Measurements from ENCODE around the gene SRA1.

SRA1 gene

GRCh38 chr5:140570058-140570457 lies 12.8 kb upstream of the SRA1 start:
- DNase-seq = no peak

DNA sequence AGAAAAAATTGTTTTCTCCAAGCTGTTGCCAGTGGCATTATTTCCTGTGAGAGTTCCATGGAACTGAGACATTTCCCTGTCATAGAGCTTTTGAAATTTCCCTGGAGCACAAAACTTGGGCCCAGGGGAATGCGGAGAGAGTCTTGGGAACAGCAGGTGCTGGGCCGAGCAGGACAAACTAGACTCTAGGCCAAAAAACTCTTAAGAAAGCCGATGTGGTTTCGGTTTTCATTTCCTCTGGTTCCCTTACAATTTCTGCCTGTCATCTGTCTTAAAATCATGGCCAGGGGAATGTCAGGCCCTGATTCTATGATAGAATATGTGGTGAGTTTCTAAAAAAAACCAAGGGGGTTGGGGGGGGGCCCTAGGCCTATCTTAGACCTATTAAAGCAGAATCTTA lies 11.9 kb upstream of the SRA1 start:
- no peak for DNase-seq

- DNase-seq = no peak
These were observed 11.3 kb upstream of the SRA1 start for GRCh38 chr5:140568443-140569063.

- no peak for DNase-seq
These were observed 10.6 kb upstream of the SRA1 start for GRCh38 chr5:140567871-140568270.

- no peak for DNase-seq
These were observed 10.0 kb upstream of the SRA1 start for GRCh38 chr5:140567136-140567818.

- no peak for DNase-seq
These were observed 9.4 kb upstream of the SRA1 start for GRCh38 chr5:140566665-140567064.

DNA sequence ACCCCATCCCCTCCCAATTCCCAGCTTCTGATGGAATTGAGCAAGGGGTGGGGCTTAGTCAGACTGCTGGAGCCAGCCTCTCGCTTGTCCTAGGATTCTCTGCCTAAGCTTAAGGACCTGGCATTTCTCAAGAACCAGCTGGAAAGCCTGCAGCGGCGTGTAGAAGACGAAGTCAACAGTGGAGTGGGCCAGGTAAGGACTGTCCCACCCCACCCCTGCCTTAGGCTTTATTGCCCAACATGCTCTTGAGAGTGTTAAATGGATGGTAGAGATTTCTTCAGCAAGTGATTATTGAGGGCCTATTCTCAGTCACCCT lies 8.5 kb upstream of the SRA1 start:
- DNase-seq = no peak

DNA sequence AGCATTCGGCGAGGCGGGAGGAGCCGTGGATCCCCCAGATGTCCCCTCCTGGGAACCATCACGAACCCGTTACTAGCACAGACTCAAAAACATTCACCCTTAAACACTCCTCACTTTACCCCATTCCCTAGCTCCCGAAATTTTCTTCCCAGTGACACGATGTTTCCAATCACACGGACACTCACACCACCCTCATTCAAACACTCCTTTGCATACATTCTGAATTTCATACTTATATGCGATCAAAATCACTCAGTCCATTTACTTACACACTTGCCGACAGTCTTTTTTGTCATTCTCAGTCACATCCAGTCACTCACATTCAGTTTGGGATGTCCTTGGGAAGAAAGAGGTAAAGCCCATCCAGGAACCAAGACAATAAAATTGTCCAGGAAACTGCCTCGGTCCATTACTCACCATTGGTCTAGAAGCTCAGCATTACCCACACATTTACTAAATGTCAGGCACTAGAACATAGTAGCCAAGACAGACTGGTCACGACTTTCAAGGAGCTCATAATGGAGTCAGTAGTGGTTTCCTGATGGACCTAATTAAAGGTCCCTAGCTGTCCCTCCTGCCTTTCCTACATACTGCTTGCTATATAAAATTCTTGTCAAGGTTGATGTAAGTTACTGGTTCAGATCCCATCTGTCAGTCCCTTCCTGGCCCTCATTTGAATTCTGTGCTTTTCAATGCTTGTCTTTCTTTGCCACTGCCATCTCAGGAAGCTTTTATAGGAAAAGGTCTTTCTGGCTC lies 7.9 kb upstream of the SRA1 start:
- no peak for DNase-seq

DNA sequence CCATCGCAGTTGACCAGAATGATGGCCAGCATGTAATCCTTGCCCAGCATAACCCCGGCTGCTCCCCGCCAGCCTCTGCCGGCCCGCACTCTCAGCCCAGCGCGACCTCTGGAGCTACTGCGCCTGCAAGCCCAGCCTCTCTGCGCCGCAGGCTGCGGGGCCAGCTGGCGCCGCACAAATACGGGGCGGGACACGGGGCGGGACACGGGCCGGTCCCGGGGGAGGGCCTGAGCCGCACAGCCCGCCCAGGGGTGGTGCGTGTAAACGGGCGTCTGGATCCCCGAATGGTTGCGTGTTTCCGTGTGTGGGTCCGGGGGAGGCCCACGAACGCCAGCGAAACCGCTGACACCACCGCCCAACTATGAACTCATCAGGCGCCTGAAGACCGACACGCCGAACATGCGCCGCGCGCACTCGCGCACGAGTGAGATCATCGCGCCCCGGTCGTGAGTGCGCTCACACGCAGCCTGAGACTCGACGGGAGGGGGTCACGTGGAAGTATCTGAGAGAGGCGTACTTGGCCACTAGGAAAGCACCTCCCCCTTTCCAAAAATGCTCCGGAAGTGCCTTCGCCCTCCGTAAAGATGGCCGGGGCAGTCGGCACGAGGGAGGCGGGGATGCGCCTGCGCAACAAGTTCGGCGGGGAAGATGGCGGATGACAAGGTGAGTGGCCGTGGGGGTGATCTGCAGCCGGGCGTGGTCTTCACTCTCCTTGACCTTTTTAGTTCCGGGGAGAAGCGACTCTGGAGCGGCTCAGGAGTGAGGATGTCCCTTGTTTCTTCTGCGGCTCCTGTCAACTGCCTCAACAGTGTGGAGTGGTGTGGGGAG lies 7.1 kb upstream of the SRA1 start, which contains the start of the genes APBB3 and SLC35A4:
Gene APBB3 (minus strand): TSS at position 403 of the 828 bp plus-strand sequence. CDS start 353 bp downstream, at position 50.
Gene SLC35A4 (plus strand): TSS at position 633 of the 828 bp plus-strand sequence. CDS start 2,342 bp downstream, outside the sequence.
- peak; percentile 93 for DNase-seq

GRCh38 chr5:140563596-140563995 lies 6.3 kb upstream of the SRA1 start:
- no peak for DNase-seq

- DNase-seq = no peak
These were observed 4.7 kb upstream of the SRA1 start for GRCh38 chr5:140561753-140562523.

- no peak for DNase-seq
These were observed 3.0 kb upstream of the SRA1 start for GRCh38 chr5:140560227-140560626.

- DNase-seq = no peak
These were observed 1.3 kb upstream of the SRA1 start for GRCh38 chr5:140558542-140558941.

GRCh38 chr5:140557965-140558364 lies 692 bp upstream of the SRA1 start:
- no peak for DNase-seq

DNA sequence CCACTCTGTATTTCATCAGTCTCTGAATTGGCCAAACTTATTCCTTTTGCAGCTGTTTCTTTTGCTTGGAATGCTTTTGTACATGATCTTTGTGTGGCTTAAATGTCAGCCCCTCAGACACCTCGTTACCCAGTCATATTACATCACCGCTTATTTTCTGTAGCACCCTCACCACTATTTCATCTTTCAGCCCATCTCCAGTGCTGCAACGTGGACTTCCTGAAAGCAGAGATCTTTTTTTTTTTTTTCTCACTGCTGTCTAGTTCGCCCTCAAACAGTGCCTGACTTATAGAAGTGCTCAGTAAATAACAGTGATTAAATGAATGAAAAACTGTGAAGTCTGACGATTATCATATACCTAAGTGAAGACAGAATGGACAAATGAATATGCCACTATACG lies 835 bp downstream of the SRA1 start:
- DNase-seq = no peak

DNA sequence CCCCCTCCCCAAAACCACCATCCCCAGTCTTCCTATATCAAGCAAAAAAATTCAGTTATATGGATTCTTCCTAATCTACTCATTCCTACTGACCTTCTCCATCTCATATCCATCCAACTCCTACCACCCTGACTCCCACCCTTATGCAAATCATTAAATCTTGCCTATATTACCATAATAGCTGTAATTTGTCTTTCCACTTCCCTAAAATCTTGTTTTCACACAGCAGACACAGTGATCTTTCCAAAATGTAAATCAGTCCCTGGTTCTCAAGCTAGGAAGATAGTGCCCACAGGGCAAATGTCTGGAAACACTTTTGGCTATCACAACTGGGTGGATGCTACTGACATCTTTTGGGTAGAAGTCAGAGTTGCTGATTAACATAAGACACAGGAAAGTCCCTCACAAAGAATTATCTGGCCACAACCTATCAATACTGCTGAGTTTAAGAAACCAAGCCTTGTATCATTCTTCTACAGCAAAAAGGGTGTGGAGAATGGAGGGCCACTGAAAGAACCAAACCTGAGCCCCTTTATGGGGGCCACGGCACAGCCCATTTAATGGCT lies 1.4 kb downstream of the SRA1 start:
- DNase-seq = no peak

DNA sequence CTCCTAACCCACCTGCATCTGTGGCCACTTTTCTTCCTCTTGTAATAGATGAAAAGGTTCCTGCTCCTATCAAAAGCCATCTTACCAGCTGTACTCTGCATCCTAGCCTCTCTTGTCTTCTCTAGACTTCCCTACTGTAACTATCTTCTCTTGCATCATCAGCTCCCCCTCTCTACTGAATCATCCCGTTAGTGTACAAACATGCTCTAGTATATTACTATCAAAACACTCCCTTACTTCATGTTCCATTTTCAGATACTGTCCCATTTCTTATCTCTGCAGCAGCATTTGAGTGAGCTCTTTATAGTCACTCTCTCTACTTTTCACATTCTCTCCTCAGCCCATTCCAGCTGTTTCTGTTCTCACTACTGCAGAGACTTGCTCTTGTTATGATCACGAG lies 2.8 kb downstream of the SRA1 start:
- no peak for DNase-seq

DNA sequence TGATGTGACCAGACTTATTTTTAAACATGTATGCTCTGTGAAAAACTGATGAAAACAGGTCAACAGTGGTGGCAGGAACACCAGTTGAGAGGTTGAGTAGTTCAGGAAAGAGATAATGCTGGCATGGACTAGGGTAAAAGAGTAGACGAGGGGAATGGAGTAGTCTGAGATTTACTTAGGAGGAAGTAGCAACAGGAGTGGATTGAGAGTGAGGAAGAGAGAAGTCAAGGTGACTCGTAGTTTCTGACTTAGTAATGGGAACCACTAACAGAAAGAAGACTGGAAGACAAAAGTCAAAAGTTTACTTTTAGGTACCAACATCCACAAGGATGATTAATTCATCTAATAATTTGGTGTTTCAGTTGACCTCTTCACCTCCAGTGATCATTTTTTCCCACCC lies 3.6 kb downstream of the SRA1 start:
- DNase-seq = no peak

DNA sequence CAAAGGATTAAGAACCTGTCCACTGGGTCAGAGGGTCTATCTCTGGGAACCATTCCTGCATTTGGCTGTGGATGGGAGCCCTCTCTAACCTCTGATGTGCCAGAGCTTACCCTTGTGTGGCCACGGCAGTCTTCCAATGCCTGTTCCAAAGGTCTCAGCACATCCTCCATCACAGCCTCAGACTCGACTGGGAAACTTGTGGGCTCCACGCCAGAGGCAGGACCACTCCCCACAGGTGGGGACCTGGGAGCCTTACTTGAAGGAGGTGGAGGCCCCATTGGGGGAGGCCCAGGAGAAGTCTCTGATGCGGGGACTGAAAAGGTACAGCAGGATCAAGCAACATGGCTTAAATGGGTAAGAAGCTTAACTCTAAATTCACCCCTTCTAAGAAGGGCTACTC lies 5.4 kb downstream of the SRA1 start:
- no peak for DNase-seq

DNA sequence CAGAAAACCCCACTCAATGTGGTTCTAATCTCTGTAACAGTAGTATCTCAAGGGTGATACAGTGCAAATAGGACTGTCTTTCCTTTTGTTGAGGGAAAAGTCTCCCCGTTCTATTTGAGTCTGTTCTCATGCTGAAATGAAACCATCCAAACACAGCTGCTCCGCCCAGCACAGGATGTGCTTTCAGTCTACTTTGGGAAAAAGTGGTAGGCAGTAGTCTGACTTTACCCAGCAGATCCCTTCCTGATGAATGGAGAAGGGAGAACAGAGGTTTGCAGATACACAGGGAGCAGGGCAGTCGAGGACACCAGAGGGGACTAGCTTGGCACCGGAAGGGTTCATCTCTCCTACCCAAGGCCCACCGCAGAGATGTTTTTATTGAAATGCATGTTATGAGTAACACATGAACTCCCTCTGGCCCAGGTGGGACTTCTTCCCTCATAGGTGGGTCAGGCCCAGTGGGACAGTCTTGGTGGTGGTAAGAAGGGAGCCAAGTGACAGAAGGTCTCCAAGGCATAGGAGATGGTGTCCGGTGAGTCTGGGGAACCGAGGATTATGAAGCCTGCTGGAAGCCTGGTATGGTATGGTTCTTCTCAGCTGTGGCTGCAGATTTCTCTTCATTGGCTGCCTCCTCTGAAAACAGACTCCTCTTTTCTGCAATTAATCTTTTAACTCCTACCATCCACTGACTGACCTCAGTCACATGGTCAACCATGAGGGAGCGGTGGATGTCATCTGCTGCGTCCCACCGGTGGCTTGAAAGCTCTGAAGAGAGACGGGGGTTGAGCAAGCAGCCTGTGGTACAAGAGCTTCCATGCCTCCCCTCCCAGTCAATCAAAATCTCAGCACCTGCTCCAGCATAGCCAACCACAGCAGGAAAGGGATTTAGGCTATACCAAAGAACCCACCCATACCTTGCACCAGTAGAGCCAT lies 6.9 kb downstream of the SRA1 start:
- DNase-seq = no peak
